GM21447 (cell line): ENCODE data around the gene FSIP1.

ENCODE experiments used
- ATAC-seq: cut with Tn5 transposase; IDR thresholded peaks from one replicate; pipeline ENCODE4 v1.9.1; 2021; ENCODE audit not compliant: unreplicated experiment

Gene FSIP1

GRCh38 chr15:39767921-39768320, 14.7 kb downstream of the FSIP1 start:
- no peak for ATAC-seq

- no peak for ATAC-seq
Measured at GRCh38 chr15:39761006-39761405, 21.6 kb downstream of the FSIP1 start.

GRCh38 chr15:39756806-39757522, 25.7 kb downstream of the FSIP1 start:
- ATAC-seq, result no peak

- no peak for ATAC-seq
Measured at GRCh38 chr15:39752991-39753390, 29.6 kb downstream of the FSIP1 start.

- no peak for ATAC-seq
Measured at GRCh38 chr15:39752246-39752645, 30.4 kb downstream of the FSIP1 start.

- no peak for ATAC-seq
Measured at GRCh38 chr15:39748276-39748675, 34.4 kb downstream of the FSIP1 start.

- ATAC-seq, result no peak
Measured at GRCh38 chr15:39747326-39747725, 35.3 kb downstream of the FSIP1 start.

GRCh38 chr15:39746714-39747276, 35.8 kb downstream of the FSIP1 start:
- no peak for ATAC-seq

GRCh38 chr15:39746176-39746575, 36.5 kb downstream of the FSIP1 start:
- ATAC-seq, result no peak

- ATAC-seq, result no peak
Measured at GRCh38 chr15:39745415-39745814, 37.2 kb downstream of the FSIP1 start.

- ATAC-seq, result no peak
Measured at GRCh38 chr15:39744334-39745103, 38.1 kb downstream of the FSIP1 start.

GRCh38 chr15:39743611-39744010, 39.0 kb downstream of the FSIP1 start:
- ATAC-seq, result no peak

GRCh38 chr15:39741258-39741657, 41.4 kb downstream of the FSIP1 start:
- no peak for ATAC-seq

GRCh38 chr15:39738998-39739397, 43.6 kb downstream of the FSIP1 start:
- no peak for ATAC-seq

- no peak for ATAC-seq
Measured at GRCh38 chr15:39737196-39737550, 45.5 kb downstream of the FSIP1 start.

- ATAC-seq, result no peak
Measured at GRCh38 chr15:39736412-39737195, 46.0 kb downstream of the FSIP1 start.

GRCh38 chr15:39735120-39735717, 47.4 kb downstream of the FSIP1 start:
- no peak for ATAC-seq

- ATAC-seq, result no peak
Measured at GRCh38 chr15:39731266-39731665, 51.4 kb downstream of the FSIP1 start.

GRCh38 chr15:39730552-39730951, 52.1 kb downstream of the FSIP1 start:
- no peak for ATAC-seq

- no peak for ATAC-seq
Measured at GRCh38 chr15:39729500-39729899, 53.1 kb downstream of the FSIP1 start.

GRCh38 chr15:39728845-39729244, 53.8 kb downstream of the FSIP1 start:
- no peak for ATAC-seq
